Ishikawa (cell line): ENCODE results near the gene GABARAPL2.

Source experiments
- CEBPB ChIP-seq: IDR thresholded peaks from 2 replicates; pipeline ENCODE4 v1.6.1; 2012
- CREB1 ChIP-seq: IDR thresholded peaks from 2 replicates; pipeline ENCODE4 v1.6.1; 2012; ENCODE audit warnings: low read depth
- EGR1 ChIP-seq: IDR thresholded peaks from 2 replicates; pipeline ENCODE4 v1.6.1; 2012
- FOXM1 ChIP-seq: IDR thresholded peaks from 2 replicates; pipeline ENCODE4 v1.6.1; 2012; ENCODE audit warnings: low read depth, borderline replicate concordance
- RAD21 ChIP-seq: IDR thresholded peaks from 2 replicates; pipeline ENCODE4 v1.6.1; 2012; ENCODE audit warnings: low read depth
- TCF12 ChIP-seq: IDR thresholded peaks from 2 replicates; pipeline ENCODE4 v1.6.1; 2012; ENCODE audit warnings: low read depth
- TEAD4 ChIP-seq: IDR thresholded peaks from 2 replicates; pipeline ENCODE4 v1.6.1; 2012
- YY1 ChIP-seq: IDR thresholded peaks from 2 replicates; pipeline ENCODE4 v1.6.1; 2012; ENCODE audit warnings: low read depth
- TF ChIP-seq, protein P1 (sequence below): IDR thresholded peaks from 2 replicates; pipeline ENCODE4 v1.6.1; 2012

GRCh38 chr16:75572864-75573542, 6.8 kb downstream of the GABARAPL2 start:
- TF ChIP-seq TEAD4 (no peak), RAD21 (no peak), YY1 (no peak), CREB1 (no peak), TCF12 (no peak), FOXM1 (no peak), EGR1 (no peak), CEBPB (no peak)
- TF ChIP-seq, protein P1, sequence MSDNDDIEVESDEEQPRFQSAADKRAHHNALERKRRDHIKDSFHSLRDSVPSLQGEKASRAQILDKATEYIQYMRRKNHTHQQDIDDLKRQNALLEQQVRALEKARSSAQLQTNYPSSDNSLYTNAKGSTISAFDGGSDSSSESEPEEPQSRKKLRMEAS: no peak
